Measurements from ENCODE around the gene ITGA1.

DNA sequence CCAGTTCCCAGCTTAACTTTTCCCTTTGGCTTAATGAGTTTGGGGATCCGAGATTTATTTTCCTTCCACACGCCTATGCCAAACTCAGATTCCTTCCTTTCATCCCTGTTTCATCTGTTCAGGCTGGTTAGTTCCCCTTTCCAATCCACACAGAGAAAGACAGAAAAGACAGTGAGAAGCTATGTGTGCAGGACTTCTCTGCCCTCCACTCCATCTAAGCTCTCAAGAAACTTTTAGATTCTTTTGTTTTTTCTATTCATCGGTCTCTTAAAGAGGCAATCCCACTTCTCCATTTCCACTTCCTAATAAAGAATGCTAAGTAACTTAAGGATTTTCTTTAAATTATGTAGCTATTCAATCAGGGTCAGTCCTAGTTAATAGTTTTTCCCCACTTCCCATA, 11.2 kb downstream of the ITGA1 start:
- TF ChIP-seq POLR2A (IDR thresholded peaks at IDR 0.05) = no peak
- TF ChIP-seq CTCF (IDR thresholded peaks at IDR 0.05) = no peak
- no peak for TF ChIP-seq POLR2AphosphoS5 (IDR thresholded peaks at IDR 0.05)

All from breast epithelium (tissue), 3 donors.